Measurements from ENCODE around the gene ERC1.

Gene ERC1

GRCh38 chr12:990661-991349, at the start of gene ERC1:
TSS of gene ERC1 (plus strand) at chr12:991223. CDS start at chr12:1027904, 36,681 bp downstream.
- peak; percentile 80 to 86 for DNase-seq

GRCh38 chr12:943051-943450, 48.0 kb upstream of the ERC1 start:
- no peak for DNase-seq

- no peak for DNase-seq
These were observed 46.8 kb upstream of the ERC1 start for GRCh38 chr12:944211-944610.

GRCh38 chr12:946212-946611, 44.8 kb upstream of the ERC1 start:
- DNase-seq: no peak

- no peak for DNase-seq
These were observed 44.4 kb upstream of the ERC1 start for GRCh38 chr12:946631-947030.

GRCh38 chr12:948238-948637, 42.8 kb upstream of the ERC1 start:
- DNase-seq: no peak

GRCh38 chr12:949453-950191, 41.4 kb upstream of the ERC1 start, which contains the start of gene RAD52:
TSS of gene RAD52 (minus strand) at chr12:949694. CDS start at chr12:933058, 16,636 bp downstream.
- DNase-seq: peak; percentile 99

GRCh38 chr12:951176-951575, 39.8 kb upstream of the ERC1 start:
- peak in 1 of 2 experiments; percentile 40 for DNase-seq

GRCh38 chr12:953776-954175, 37.2 kb upstream of the ERC1 start:
- peak in 1 of 2 experiments; percentile 54 for DNase-seq

- no peak for DNase-seq
These were observed 36.3 kb upstream of the ERC1 start for GRCh38 chr12:954741-955140.

- DNase-seq: no peak
These were observed 35.1 kb upstream of the ERC1 start for GRCh38 chr12:955939-956338.

- DNase-seq: peak in 1 of 2 experiments; percentile 28
These were observed 32.4 kb upstream of the ERC1 start for GRCh38 chr12:958588-959123.

GRCh38 chr12:966724-967123, 24.3 kb upstream of the ERC1 start:
- no peak for DNase-seq

- DNase-seq: no peak
These were observed 23.4 kb upstream of the ERC1 start for GRCh38 chr12:967641-968040.

GRCh38 chr12:968545-968944, 22.5 kb upstream of the ERC1 start:
- no peak for DNase-seq

- no peak for DNase-seq
These were observed 21.2 kb upstream of the ERC1 start for GRCh38 chr12:969821-970220.

- DNase-seq: no peak
These were observed 19.0 kb upstream of the ERC1 start for GRCh38 chr12:971991-972390.

GRCh38 chr12:974271-974862, 16.7 kb upstream of the ERC1 start:
- DNase-seq: no peak

GRCh38 chr12:976644-977043, 14.4 kb upstream of the ERC1 start:
- DNase-seq: no peak

- DNase-seq: no peak
These were observed 13.9 kb upstream of the ERC1 start for GRCh38 chr12:977156-977555.

- DNase-seq: no peak
These were observed 11.7 kb upstream of the ERC1 start for GRCh38 chr12:979349-979748.

- no peak for DNase-seq
These were observed 9.7 kb upstream of the ERC1 start for GRCh38 chr12:981176-981828.

- DNase-seq: no peak
These were observed 9.1 kb upstream of the ERC1 start for GRCh38 chr12:981961-982360.

All from NCI-H2081 (cell line).